Measurements from ENCODE around the gene DTNB. TPM values are rescaled to one million over a fixed set of nuclear protein-coding genes. Genes with fewer than 3 reads are reported as not detected.

Gene DTNB
- total and polyA plus RNA-seq, 2 of the 4 experiments (the other 2 are of a cell fraction), result 3.8 to 5.3 TPM

DNA sequence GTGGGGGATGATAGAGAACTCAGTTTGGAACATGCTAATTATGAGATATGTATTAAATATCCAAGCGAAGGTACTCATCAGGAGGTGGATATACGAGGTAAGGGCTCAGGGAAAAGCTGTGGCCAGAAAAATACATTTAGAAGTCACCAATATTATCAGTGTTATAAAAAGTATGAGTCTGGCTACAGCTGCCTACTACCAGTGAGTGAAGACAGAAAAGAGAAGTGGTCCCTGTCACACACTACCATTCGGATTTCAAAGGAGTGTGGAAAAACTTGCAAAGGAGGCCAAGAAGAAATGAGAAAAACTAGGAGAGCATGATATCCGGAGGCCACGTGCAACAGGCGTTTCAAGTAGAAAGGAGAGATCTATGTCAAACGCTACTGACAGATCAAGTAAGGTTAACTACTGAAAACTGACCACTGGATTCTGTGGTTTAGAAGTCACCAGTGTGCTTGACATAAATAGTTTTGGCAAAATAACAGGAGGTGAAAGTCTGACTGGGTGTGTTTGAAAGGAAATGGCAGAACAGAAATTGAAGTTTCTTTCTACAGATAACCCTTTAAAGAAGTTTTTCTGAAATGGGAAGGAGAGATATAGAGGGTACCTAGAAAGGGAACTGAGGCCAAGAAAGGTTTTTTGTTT is 213.0 kb downstream of the DTNB start:
- CTCF ChIA-PET, result no interaction called here
- TF ChIP-seq RAD21 (IDR thresholded peaks at IDR 0.05; ENCODE audit: low read length) (no peak), MAZ (IDR thresholded peaks at IDR 0.05; ENCODE audit: borderline replicate concordance, low read depth, low read length) (no peak), MAFK (IDR thresholded peaks at IDR 0.05; ENCODE audit: low read depth, low read length) (no peak), FOS (IDR thresholded peaks at IDR 0.05; ENCODE audit: low read depth, low read length) (no peak), RFX5 (IDR thresholded peaks at IDR 0.05; ENCODE audit: low read depth, low read length) (no peak), NFE2L2 (IDR thresholded peaks at IDR 0.05; ENCODE audit: low read depth, low read length) (no peak), MXI1 (IDR thresholded peaks at IDR 0.05; ENCODE audit: borderline replicate concordance, low read depth, low read length) (no peak), CHD1 (IDR thresholded peaks at IDR 0.05; ENCODE audit: low read depth, low read length) (no peak), SMC3 (IDR thresholded peaks at IDR 0.05; ENCODE audit: low read depth, low read length) (no peak), CEBPB (IDR thresholded peaks at IDR 0.05; ENCODE audit: low read depth, low read length) (no peak)
- TF ChIP-seq, protein P1, sequence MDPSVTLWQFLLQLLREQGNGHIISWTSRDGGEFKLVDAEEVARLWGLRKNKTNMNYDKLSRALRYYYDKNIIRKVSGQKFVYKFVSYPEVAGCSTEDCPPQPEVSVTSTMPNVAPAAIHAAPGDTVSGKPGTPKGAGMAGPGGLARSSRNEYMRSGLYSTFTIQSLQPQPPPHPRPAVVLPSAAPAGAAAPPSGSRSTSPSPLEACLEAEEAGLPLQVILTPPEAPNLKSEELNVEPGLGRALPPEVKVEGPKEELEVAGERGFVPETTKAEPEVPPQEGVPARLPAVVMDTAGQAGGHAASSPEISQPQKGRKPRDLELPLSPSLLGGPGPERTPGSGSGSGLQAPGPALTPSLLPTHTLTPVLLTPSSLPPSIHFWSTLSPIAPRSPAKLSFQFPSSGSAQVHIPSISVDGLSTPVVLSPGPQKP (IDR thresholded peaks at IDR 0.05; ENCODE audit: borderline replicate concordance, low read depth, low read length), result no peak
- TF ChIP-seq, protein P2, sequence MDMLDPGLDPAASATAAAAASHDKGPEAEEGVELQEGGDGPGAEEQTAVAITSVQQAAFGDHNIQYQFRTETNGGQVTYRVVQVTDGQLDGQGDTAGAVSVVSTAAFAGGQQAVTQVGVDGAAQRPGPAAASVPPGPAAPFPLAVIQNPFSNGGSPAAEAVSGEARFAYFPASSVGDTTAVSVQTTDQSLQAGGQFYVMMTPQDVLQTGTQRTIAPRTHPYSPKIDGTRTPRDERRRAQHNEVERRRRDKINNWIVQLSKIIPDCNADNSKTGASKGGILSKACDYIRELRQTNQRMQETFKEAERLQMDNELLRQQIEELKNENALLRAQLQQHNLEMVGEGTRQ (IDR thresholded peaks at IDR 0.05; ENCODE audit: low read depth, low read length), result no peak

More for the DNA sequence above, 213.0 kb downstream of the DTNB start:
- BruUV-seq (replicated peaks), result no TSS peak
- H4K5ac ChIP-seq (ENCODE audit: low read depth, low read length), result no peak overlapping the region
- H4K8ac ChIP-seq (ENCODE audit: low read depth in 2 of 2, low read length in 2 of 2), result no peak overlapping the region
- POLR2A ChIA-PET (ENCODE audit: unreplicated experiment), result no interaction called here
- H3K9me1 ChIP-seq (ENCODE audit: insufficient read depth, low read length), result no peaks in the 10 kb centered on the region
- no peaks in the 10 kb centered on the region for H3K4me1 ChIP-seq (ENCODE audit: control insufficient read depth, insufficient read depth, low read length)
- DNase-seq, result no peak
- intact Hi-C loops (cut with micrococcal nuclease), result no loop called here
- H3K14ac ChIP-seq (replicated peaks; ENCODE audit: low read depth, low read length), result no peak overlapping the region
- no peak overlapping the region for H3K4me3 ChIP-seq (ENCODE audit: insufficient read depth, low read depth, low read length)
- H3K27ac ChIP-seq (ENCODE audit: insufficient read depth, low read length), result no peak overlapping the region
- H3K4ac ChIP-seq (ENCODE audit: low read depth, low read length), result no peak overlapping the region
- H4K20me1 ChIP-seq (ENCODE audit: insufficient read depth, low read length), result no peaks in the 10 kb centered on the region
- no peak overlapping the region for H3K4me2 ChIP-seq (ENCODE audit: low read depth, low read length)
- no peak overlapping the region for H3K23ac ChIP-seq (ENCODE audit: low read depth, low read length)
- no peak for ATAC-seq (ENCODE audit: low read depth)
- H4K91ac ChIP-seq (ENCODE audit: insufficient read depth, low read depth, low read length), result no peak overlapping the region
- no peak overlapping the region for H2BK5ac ChIP-seq (ENCODE audit: low read depth, low read length, poor library complexity, severe bottlenecking)
- H3K56ac ChIP-seq (ENCODE audit: extremely low read depth, insufficient read depth, low read length), result no peak overlapping the region
- no peaks in the 10 kb centered on the region for H3K79me1 ChIP-seq (ENCODE audit: low read depth in 1 of 2, low read length in 2 of 2)
- in situ Hi-C loops (cut with MboI; ENCODE audit: low sequenced_read_pairs), result no loop called here
- no peak overlapping the region for H2AK5ac ChIP-seq (ENCODE audit: low read depth, low read length)
- no peak overlapping the region for H2BK120ac ChIP-seq (ENCODE audit: low read depth, low read length)
- H3K9ac ChIP-seq (ENCODE audit: low read depth, low read length), result no peak overlapping the region
- H2BK15ac ChIP-seq (ENCODE audit: low read depth, low read length), result no peak overlapping the region
- no peaks in the 10 kb centered on the region for H3K9me3 ChIP-seq (ENCODE audit: control insufficient read depth, insufficient read depth, low read length)
- H2AK9ac ChIP-seq (replicated peaks; ENCODE audit: low read depth, low read length, poor library complexity), result no peak overlapping the region
- H3K18ac ChIP-seq (ENCODE audit: low read depth, low read length), result no peak overlapping the region
- H3K36me3 ChIP-seq (ENCODE audit: control insufficient read depth, insufficient read depth, low read length), result no peaks in the 10 kb centered on the region
- dilution Hi-C loops (cut with HindIII; ENCODE audit: low sequenced_read_pairs, unreplicated experiment), result no loop called here
- H3K27me3 ChIP-seq (ENCODE audit: control insufficient read depth, insufficient read depth, low read length), result no peaks in the 10 kb centered on the region
- WGBS, 2 experiments (ENCODE audit: extremely low coverage in 2 of 2, insufficient read length in 1 of 2), result 87% methylated on average over 4 of the region's 7 CpGs; no CpG with 5 or more reads in 1 of the 2 experiments
- no peak overlapping the region for H2AFZ ChIP-seq (replicated peaks; ENCODE audit: low read length, poor library complexity)
- no peak overlapping the region for H2BK20ac ChIP-seq (ENCODE audit: low read depth, low read length)
